Activated T-cell treated with anti-CD3 and anti-CD28 coated beads for 1 hour (primary cell): ENCODE data around the gene HYAL1.

Experiments used
- DNase-seq: peaks from one replicate; pipeline ENCODE4 v3.0.0-alpha.2; 2020; ENCODE audit warnings: low read depth

The HYAL1 gene

GRCh38 chr3:50260027-50260941, 43.1 kb downstream of the HYAL1 start:
- DNase-seq = peak; percentile 69

- no peak for DNase-seq
Observed at GRCh38 chr3:50259432-50260026, 43.8 kb downstream of the HYAL1 start.

- no peak for DNase-seq
Observed at GRCh38 chr3:50258979-50259378, 44.4 kb downstream of the HYAL1 start.

- DNase-seq = no peak
Observed at GRCh38 chr3:50258029-50258680, 45.2 kb downstream of the HYAL1 start.

- DNase-seq = no peak
Observed at GRCh38 chr3:50256978-50257890, 46.1 kb downstream of the HYAL1 start.

- DNase-seq = no peak
Observed at GRCh38 chr3:50255251-50255615, 48.1 kb downstream of the HYAL1 start.

GRCh38 chr3:50254577-50255250, 48.7 kb downstream of the HYAL1 start:
- no peak for DNase-seq

- no peak for DNase-seq
Observed at GRCh38 chr3:50251220-50251619, 52.2 kb downstream of the HYAL1 start.

- no peak for DNase-seq
Observed at GRCh38 chr3:50250514-50250913, 52.9 kb downstream of the HYAL1 start.
